ENCODE measurements around the gene STK10.

DNA sequence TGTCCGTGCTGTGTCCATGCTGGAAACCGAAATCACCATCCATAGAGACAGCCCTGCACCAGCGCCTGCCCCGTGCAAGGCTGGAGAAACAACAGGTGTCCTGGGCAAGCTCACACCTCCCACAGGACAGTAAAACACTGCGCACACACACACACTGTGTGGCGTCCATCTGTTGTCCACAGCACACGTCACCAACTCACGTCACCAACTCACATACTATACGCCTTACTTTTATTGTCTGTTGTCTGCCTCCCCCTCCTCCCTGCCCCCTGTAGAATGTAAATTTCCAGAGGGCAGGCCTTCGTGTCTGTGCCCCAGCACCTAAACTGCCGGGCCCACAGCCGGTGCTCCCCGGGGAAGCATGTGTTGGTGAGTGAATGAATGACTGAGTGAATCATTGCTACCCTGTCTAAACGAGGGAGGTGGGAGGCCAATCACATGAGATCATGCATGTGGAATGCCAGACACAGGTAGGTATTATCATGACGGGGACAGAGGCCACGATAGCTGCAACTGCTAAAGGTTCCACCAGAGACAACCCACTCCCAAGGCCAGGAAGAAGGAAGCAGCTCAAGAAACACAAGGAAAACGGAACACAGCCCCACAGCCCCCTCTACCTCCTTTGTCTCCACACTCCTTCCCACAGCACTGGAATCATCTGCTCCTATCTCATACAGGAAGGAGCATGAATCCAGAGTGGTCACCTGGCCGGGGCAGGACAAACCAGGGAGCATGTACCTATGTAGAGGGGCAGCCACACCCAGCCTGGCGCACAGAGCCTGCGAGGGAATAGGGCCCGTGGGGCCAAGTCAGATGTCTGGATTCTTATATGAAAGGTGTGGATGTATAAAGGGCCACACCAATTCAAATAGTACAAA lies 41.9 kb downstream of the STK10 start:
- TF ChIP-seq, protein P1, sequence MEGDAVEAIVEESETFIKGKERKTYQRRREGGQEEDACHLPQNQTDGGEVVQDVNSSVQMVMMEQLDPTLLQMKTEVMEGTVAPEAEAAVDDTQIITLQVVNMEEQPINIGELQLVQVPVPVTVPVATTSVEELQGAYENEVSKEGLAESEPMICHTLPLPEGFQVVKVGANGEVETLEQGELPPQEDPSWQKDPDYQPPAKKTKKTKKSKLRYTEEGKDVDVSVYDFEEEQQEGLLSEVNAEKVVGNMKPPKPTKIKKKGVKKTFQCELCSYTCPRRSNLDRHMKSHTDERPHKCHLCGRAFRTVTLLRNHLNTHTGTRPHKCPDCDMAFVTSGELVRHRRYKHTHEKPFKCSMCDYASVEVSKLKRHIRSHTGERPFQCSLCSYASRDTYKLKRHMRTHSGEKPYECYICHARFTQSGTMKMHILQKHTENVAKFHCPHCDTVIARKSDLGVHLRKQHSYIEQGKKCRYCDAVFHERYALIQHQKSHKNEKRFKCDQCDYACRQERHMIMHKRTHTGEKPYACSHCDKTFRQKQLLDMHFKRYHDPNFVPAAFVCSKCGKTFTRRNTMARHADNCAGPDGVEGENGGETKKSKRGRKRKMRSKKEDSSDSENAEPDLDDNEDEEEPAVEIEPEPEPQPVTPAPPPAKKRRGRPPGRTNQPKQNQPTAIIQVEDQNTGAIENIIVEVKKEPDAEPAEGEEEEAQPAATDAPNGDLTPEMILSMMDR (IDR thresholded peaks at IDR 0.05; ENCODE audit: insufficient read depth, low read depth, low read length) = no peak
- TF ChIP-seq EZH2 (IDR thresholded peaks at IDR 0.05; ENCODE audit: insufficient read depth, low read length) = no peak
